ENCODE results near the gene RAE1. TPM values are rescaled to one million over a fixed set of nuclear protein-coding genes. Genes with fewer than 3 reads are reported as not detected.
"Not testable (repeated sequence)": the region's sequence is repeated elsewhere in the genome, so short reads cannot be mapped to it uniquely, and the experiment has no call there.

Gene RAE1
- total RNA-seq, 1 donor from 2014 or later: 36.6 TPM

GRCh38 chr20:57415771-57416170 lies 64.7 kb downstream of the RAE1 start:
- no peak for TF ChIP-seq CTCF (IDR thresholded peaks at IDR 0.05)
- POLR2A ChIA-PET: interaction anchor here (1.7 kb wide), 1 partner anchor 14 kb away, joined by 4 read pairs; no protein-coding TSS in a partner anchor
- no peak for DNase-seq
- H3K4me3 Mint-ChIP-seq: no peak overlapping the region
- CTCF ChIA-PET: no interaction called here
- H3K9me3 Mint-ChIP-seq: no peaks in the 10 kb centered on the region
- intact Hi-C loops (cut with micrococcal nuclease): no loop called here
- peaks cover 13% of the 10 kb centered on the region for H3K4me1 Mint-ChIP-seq
- ATAC-seq (ENCODE audit: low read depth): no peak
- no peak overlapping the region for H3K27ac Mint-ChIP-seq
- H3K27me3 Mint-ChIP-seq: no peaks in the 10 kb centered on the region
- H3K36me3 Mint-ChIP-seq (ENCODE audit: low read depth): no peaks in the 10 kb centered on the region

GRCh38 chr20:57416296-57417022 lies 65.4 kb downstream of the RAE1 start:
- no peak overlapping the region for H3K4me3 Mint-ChIP-seq
- CTCF ChIA-PET: no interaction called here
- POLR2A ChIA-PET: no interaction called here
- no peak overlapping the region for H3K27ac Mint-ChIP-seq
- DNase-seq (no peak), ATAC-seq (ENCODE audit: low read depth) (no peak)
- H3K9me3 Mint-ChIP-seq: no peaks in the 10 kb centered on the region
- no peak for TF ChIP-seq CTCF (IDR thresholded peaks at IDR 0.05)
- intact Hi-C loops (cut with micrococcal nuclease): no loop called here
- H3K27me3 Mint-ChIP-seq: no peaks in the 10 kb centered on the region
- H3K4me1 Mint-ChIP-seq: peaks cover 8% of the 10 kb centered on the region
- H3K36me3 Mint-ChIP-seq (ENCODE audit: low read depth): no peaks in the 10 kb centered on the region

DNA sequence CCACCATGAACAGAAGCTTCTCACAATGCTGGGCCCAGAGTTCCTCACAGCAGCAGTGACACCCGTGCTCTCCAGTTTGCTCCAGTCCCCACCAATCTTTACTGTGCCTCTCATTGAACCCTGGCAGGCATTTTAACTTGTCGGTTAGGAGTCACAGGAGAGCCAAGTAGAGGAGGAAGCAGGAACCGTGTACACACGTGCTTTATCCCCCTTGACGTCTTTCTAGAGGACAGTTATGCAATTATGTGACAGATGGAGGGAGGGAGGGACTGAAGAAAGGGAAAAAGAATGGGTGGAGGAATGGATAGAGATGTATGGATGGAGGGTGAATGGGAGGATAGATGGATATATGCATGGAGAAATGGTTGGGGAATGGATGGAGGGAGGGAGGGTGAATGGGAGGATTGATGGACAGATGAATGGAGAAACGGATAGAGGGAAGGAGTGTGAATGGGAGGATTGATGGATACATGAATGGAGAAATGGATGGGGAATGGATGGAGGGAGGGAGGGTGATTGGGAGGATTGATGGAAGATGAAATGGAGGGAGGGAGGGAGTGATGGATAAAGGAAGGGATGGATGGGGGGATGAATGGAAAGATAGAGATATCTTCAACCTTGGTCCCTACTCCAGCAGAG lies 66.1 kb downstream of the RAE1 start:
- no peak overlapping the region for H3K27ac Mint-ChIP-seq
- H3K27me3 Mint-ChIP-seq: no peaks in the 10 kb centered on the region
- intact Hi-C loops (cut with micrococcal nuclease): no loop called here
- DNase-seq (no peak), ATAC-seq (ENCODE audit: low read depth) (no peak)
- H3K4me3 Mint-ChIP-seq: no peak overlapping the region
- H3K4me1 Mint-ChIP-seq: peaks cover 8% of the 10 kb centered on the region
- no peaks in the 10 kb centered on the region for H3K9me3 Mint-ChIP-seq
- POLR2A ChIA-PET: no interaction called here
- CTCF ChIA-PET: no interaction called here
- H3K36me3 Mint-ChIP-seq (ENCODE audit: low read depth): no peaks in the 10 kb centered on the region
- TF ChIP-seq CTCF (IDR thresholded peaks at IDR 0.05): no peak

- ChIA-PET POLR2A (no interaction called here), CTCF (interaction anchor here (0.8 kb wide), 1 partner anchor 18 kb away, joined by 3 read pairs; no protein-coding TSS in a partner anchor)
- H3K36me3 Mint-ChIP-seq (ENCODE audit: low read depth): no peaks in the 10 kb centered on the region
- peaks cover 5% of the 10 kb centered on the region for H3K4me1 Mint-ChIP-seq
- no peaks in the 10 kb centered on the region for H3K27me3 Mint-ChIP-seq
- no peak overlapping the region for H3K4me3 Mint-ChIP-seq
- no peak for TF ChIP-seq CTCF (IDR thresholded peaks at IDR 0.05)
- H3K9me3 Mint-ChIP-seq: no peaks in the 10 kb centered on the region
- intact Hi-C loops (cut with micrococcal nuclease): loop anchor here (2.0 kb wide), 1 partner anchor 15 kb away; no protein-coding TSS in a partner anchor
- H3K27ac Mint-ChIP-seq: no peak overlapping the region
- no peak for DNase-seq
- no peak for ATAC-seq (ENCODE audit: low read depth)
Observed at GRCh38 chr20:57417830-57418780, 67.0 kb downstream of the RAE1 start.

DNA sequence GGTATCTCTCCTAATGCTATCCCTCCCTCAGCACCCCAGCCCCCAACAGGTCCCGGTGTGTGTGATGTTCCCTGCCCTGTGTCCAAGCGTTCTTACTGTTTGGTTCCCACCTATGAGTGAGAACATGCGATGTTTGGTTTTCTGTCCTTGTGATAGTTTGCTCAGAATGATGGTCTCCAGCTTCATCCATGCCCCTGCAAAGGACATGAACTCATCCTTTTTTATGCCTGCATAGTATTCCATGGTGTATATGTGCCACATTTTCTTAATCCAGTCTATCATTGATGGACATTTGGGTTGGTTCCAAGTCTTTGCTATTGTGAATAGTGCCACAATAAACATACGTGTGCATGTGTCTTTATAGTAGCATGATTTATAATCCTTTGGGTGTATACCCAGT lies 68.4 kb downstream of the RAE1 start:
- H3K4me1 Mint-ChIP-seq: peaks cover 16% of the 10 kb centered on the region
- H3K27ac Mint-ChIP-seq; H3K9me3 Mint-ChIP-seq; H3K4me3 Mint-ChIP-seq; H3K36me3 Mint-ChIP-seq (ENCODE audit: low read depth); ATAC-seq (ENCODE audit: low read depth); CTCF ChIA-PET; H3K27me3 Mint-ChIP-seq; DNase-seq: not testable (repeated sequence)
- intact Hi-C loops (cut with micrococcal nuclease): loop anchor here (2.0 kb wide), 1 partner anchor 13 kb away; no protein-coding TSS in a partner anchor
- POLR2A ChIA-PET: interaction anchor here (0.6 kb wide), 1 partner anchor 21 kb away, joined by 3 read pairs; no protein-coding TSS in a partner anchor

Measured in activated B cell treated with CpG ODN at 0.5 μM for 24 hours (primary cell).